ENCODE data around the gene CADM2. TPM values are rescaled to one million over a fixed set of nuclear protein-coding genes. Genes with fewer than 3 reads are reported as not detected.
A peak's percentile ranks its signal among the peaks of the same experiment; 100 is the strongest.

Gene CADM2
- total RNA-seq, 1 experiment from 2014 or later, result 1.3 TPM

DNA sequence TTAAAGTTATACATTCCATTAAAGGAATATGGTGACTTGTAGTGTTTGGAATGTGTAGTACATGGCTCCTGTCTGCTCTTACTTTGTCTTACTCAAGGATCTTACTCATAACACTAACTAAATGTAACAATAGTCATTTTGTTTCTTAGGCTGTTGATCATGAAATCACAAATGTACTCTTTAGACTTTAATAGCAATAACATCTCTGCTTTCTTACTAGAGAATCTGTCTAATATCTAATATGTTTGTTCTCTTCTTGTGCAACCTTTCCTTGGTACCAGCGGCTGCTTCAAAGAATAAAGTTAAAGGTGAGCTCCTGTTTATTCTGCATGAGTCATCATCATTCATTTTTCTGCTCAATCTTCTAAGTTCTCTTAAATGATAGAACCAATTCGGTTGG is 767.5 kb downstream of the CADM2 start:
- TF ChIP-seq, protein P1, sequence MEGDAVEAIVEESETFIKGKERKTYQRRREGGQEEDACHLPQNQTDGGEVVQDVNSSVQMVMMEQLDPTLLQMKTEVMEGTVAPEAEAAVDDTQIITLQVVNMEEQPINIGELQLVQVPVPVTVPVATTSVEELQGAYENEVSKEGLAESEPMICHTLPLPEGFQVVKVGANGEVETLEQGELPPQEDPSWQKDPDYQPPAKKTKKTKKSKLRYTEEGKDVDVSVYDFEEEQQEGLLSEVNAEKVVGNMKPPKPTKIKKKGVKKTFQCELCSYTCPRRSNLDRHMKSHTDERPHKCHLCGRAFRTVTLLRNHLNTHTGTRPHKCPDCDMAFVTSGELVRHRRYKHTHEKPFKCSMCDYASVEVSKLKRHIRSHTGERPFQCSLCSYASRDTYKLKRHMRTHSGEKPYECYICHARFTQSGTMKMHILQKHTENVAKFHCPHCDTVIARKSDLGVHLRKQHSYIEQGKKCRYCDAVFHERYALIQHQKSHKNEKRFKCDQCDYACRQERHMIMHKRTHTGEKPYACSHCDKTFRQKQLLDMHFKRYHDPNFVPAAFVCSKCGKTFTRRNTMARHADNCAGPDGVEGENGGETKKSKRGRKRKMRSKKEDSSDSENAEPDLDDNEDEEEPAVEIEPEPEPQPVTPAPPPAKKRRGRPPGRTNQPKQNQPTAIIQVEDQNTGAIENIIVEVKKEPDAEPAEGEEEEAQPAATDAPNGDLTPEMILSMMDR (IDR thresholded peaks at IDR 0.05; ENCODE audit: unreplicated experiment), result no peak
- Mint-ChIP-seq H3K36me3 (ENCODE audit: insufficient read depth, unreplicated experiment) (no peaks in the 10 kb centered on the region), H3K4me1 (ENCODE audit: low read depth, unreplicated experiment) (peaks cover 17% of the 10 kb centered on the region), H3K4me3 (ENCODE audit: low read depth, unreplicated experiment) (no peak overlapping the region), H3K27ac (ENCODE audit: unreplicated experiment) (peak overlapping the region; percentile 42), H3K9me3 (ENCODE audit: low read depth, unreplicated experiment) (no peaks in the 10 kb centered on the region), H3K27me3 (ENCODE audit: unreplicated experiment) (no peaks in the 10 kb centered on the region)
- no TSS peak for BruUV-seq (replicated peaks)
- intact Hi-C loops (cut with micrococcal nuclease; ENCODE audit: unreplicated experiment), result no loop called here
- DNase-seq, result peak; percentile 25
- CTCF ChIA-PET, result no interaction called here

DNA sequence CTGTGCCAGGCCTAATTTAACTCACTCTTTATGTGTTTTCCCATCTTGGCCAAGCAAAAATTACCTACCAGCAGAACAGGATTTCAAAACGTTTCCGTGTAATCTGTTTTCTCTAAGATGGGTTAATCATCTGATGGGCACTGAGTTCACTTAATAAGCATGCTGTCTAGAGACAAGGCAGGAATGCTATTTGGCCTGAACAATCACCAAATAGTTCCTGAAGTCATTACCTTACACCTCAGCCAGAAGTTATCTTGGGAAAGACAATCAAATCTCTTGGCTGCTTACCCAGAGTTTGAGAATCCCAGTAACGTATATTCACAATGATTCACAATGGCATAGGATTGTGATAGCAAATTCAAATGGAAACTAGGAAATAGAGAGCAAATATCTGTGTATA is 779.1 kb downstream of the CADM2 start:
- intact Hi-C loops (cut with micrococcal nuclease; ENCODE audit: unreplicated experiment), result no loop called here
- TF ChIP-seq, protein P1 (IDR thresholded peaks at IDR 0.05; ENCODE audit: unreplicated experiment), result no peak
- no peaks in the 10 kb centered on the region for H3K4me1 Mint-ChIP-seq (ENCODE audit: low read depth, unreplicated experiment)
- DNase-seq, result no peak
- no peaks in the 10 kb centered on the region for H3K9me3 Mint-ChIP-seq (ENCODE audit: low read depth, unreplicated experiment)
- H3K36me3 Mint-ChIP-seq (ENCODE audit: insufficient read depth, unreplicated experiment), result no peaks in the 10 kb centered on the region
- CTCF ChIA-PET, result interaction anchor here (0.6 kb wide), 1 partner anchor 312 kb away, joined by 4 read pairs; no protein-coding TSS in a partner anchor
- no peak overlapping the region for H3K4me3 Mint-ChIP-seq (ENCODE audit: low read depth, unreplicated experiment)
- H3K27me3 Mint-ChIP-seq (ENCODE audit: unreplicated experiment), result no peaks in the 10 kb centered on the region
- no TSS peak for BruUV-seq (replicated peaks)
- H3K27ac Mint-ChIP-seq (ENCODE audit: unreplicated experiment), result no peak overlapping the region

DNA sequence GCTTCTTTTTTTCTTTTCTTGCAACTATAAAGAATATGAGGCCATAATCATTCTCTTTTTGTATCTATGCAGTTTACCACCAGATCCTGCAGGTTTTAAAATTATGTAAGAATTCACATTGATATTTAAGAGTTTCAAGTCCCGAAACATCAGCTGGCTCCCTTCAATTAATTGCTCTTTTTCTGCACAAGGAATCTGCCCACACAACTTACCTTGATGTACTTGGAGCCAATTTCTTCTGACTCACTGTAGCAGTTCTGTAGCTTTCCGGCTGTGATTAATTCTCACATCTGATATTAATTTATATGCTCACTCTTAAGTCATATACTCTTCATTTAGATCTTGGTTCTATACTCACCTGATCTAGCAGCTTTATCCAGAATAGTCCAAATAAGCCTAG is 781.8 kb downstream of the CADM2 start:
- no peaks in the 10 kb centered on the region for H3K4me1 Mint-ChIP-seq (ENCODE audit: low read depth, unreplicated experiment)
- no peak overlapping the region for H3K4me3 Mint-ChIP-seq (ENCODE audit: low read depth, unreplicated experiment)
- BruUV-seq (replicated peaks), result no TSS peak
- H3K27ac Mint-ChIP-seq (ENCODE audit: unreplicated experiment), result no peak overlapping the region
- no peak for DNase-seq
- TF ChIP-seq, protein P1 (IDR thresholded peaks at IDR 0.05; ENCODE audit: unreplicated experiment), result no peak
- H3K27me3 Mint-ChIP-seq (ENCODE audit: unreplicated experiment), result no peaks in the 10 kb centered on the region
- intact Hi-C loops (cut with micrococcal nuclease; ENCODE audit: unreplicated experiment), result no loop called here
- H3K36me3 Mint-ChIP-seq (ENCODE audit: insufficient read depth, unreplicated experiment), result no peaks in the 10 kb centered on the region
- CTCF ChIA-PET, result no interaction called here
- peaks cover 2% of the 10 kb centered on the region for H3K9me3 Mint-ChIP-seq (ENCODE audit: low read depth, unreplicated experiment)

DNA sequence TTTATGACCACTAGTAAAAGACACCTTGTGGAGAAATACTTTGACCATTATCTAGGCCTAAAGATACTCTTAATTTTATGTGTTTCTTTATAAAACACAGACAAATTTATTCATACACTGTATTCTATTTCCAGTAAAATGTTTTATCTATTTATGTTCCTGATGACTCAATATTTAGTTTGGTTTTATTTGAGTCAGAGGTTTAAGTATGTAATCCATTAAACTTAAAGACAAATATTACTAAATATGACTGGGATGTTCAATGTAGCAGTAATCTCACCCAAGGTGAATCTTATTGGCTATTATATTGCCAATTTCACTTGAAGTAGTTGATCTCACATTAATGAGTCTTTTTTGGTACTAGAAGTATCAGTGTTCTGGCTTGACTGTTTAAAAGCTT is 799.7 kb downstream of the CADM2 start:
- CTCF ChIA-PET, result no interaction called here
- no peak for DNase-seq
- Mint-ChIP-seq H3K4me1 (ENCODE audit: low read depth, unreplicated experiment) (peaks cover 15% of the 10 kb centered on the region), H3K9me3 (ENCODE audit: low read depth, unreplicated experiment) (no peaks in the 10 kb centered on the region), H3K27me3 (ENCODE audit: unreplicated experiment) (no peaks in the 10 kb centered on the region), H3K27ac (ENCODE audit: unreplicated experiment) (no peak overlapping the region), H3K36me3 (ENCODE audit: insufficient read depth, unreplicated experiment) (no peaks in the 10 kb centered on the region), H3K4me3 (ENCODE audit: low read depth, unreplicated experiment) (no peak overlapping the region)
- BruUV-seq (replicated peaks), result no TSS peak
- intact Hi-C loops (cut with micrococcal nuclease; ENCODE audit: unreplicated experiment), result no loop called here
- TF ChIP-seq, protein P1 (IDR thresholded peaks at IDR 0.05; ENCODE audit: unreplicated experiment), result no peak

Measured in Calu3 (cell line).